Right atrium auricular region (tissue), 2 donors: Measurements from ENCODE around the gene RANGAP1. TPM values are rescaled to one million over a fixed set of nuclear protein-coding genes. Genes with fewer than 3 reads are reported as not detected.

ENCODE experiments used
- DNase-seq: peaks from one replicate; pipeline ENCODE4 v3.0.0-alpha.2; 2019; ENCODE audit warnings: low spot score
- H3K27ac ChIP-seq, 2 donors: fragments of 200-600 bp; sonication (generic); 1 replicate in 1 of 2; 2 replicates in 1 of 2; pipeline ENCODE4 v1.5.1; 2016 to 2019
- H3K27me3 ChIP-seq, 2 donors: fragments of 200-600 bp; sonication (generic); one replicate each; pipeline versions ENCODE4 v1.5.1 to v1.6.0; 2017 to 2019
- H3K36me3 ChIP-seq: fragments of 200-600 bp; sonication (generic); one replicate; pipeline ENCODE4 v1.5.1; 2016
- H3K4me1 ChIP-seq, 2 donors: fragments of 200-600 bp; sonication (generic); one replicate each; pipeline versions ENCODE4 v1.5.1 to v1.6.0; 2017 to 2019
- H3K4me3 ChIP-seq, 2 donors: fragments of 200-600 bp; sonication (generic); 1 replicate in 1 of 2; 2 replicates in 1 of 2; pipeline ENCODE4 v1.5.1; 2017 to 2019; ENCODE audit warnings: mild to moderate bottlenecking in 1 of 2, moderate library complexity in 1 of 2
- H3K9me3 ChIP-seq, 2 donors: fragments of 200-600 bp; sonication (generic); one replicate each; pipeline ENCODE4 v1.5.1; 2019
- CTCF ChIP-seq, 2 donors: fragments of 200-600 bp; sonication (generic); IDR thresholded peaks; one replicate each; pipeline ENCODE4 v1.5.1; 2019; ENCODE audit warnings: antibody characterized with exemption in 2 of 2
- total RNA-seq, 2 donors: library from RNA; depleted of rRNA; stranded (reverse); fragments of >200 nt; gene quantifications; one replicate each; pipeline ENCODE4 v1.1.0, GENCODE V29; 2016

Gene RANGAP1
- total RNA-seq, result 10 to 100 TPM; 22.3 to 33.3 TPM

- Histone ChIP-seq H3K9me3 (no peaks in the 10 kb centered on the region), H3K27ac (peak within 1 kb of the TSS; percentile 86 to 87), H3K27me3 (no peaks in the 10 kb centered on the region), H3K4me1 (peaks cover 0 to 14% of the 10 kb centered on the region in 2 donors), H3K4me3 (peak within 1 kb of the TSS; percentile 68 to 86), H3K36me3 (peaks cover 17% of the 10 kb centered on the region)
- DNase-seq, result peak; percentile 96
- TF ChIP-seq CTCF (IDR thresholded peaks at IDR 0.05), result peak in 1 of 2 donors; percentile 7
These were observed at the start of gene RANGAP1 for GRCh38 chr22:41285820-41286638. TSS of gene RANGAP1 (minus strand) at chr22:41286187. CDS start at chr22:41281044, 5,143 bp downstream.

GRCh38 chr22:41334951-41335635, 49.1 kb upstream of the RANGAP1 start:
- no peak overlapping the region for H3K4me3 ChIP-seq
- H3K36me3 ChIP-seq, result peaks cover 44% of the 10 kb centered on the region
- peak overlapping the region in 1 of 2 donors; percentile 44 for H3K27ac ChIP-seq
- no peaks in the 10 kb centered on the region for H3K27me3 ChIP-seq
- H3K4me1 ChIP-seq, result peaks cover 0 to 18% of the 10 kb centered on the region in 2 donors
- no peaks in the 10 kb centered on the region for H3K9me3 ChIP-seq
- no peak for TF ChIP-seq CTCF (IDR thresholded peaks at IDR 0.05)
- DNase-seq, result no peak

- no peak for DNase-seq
- Histone ChIP-seq H3K4me1 (peaks cover 0 to 18% of the 10 kb centered on the region in 2 donors), H3K9me3 (no peaks in the 10 kb centered on the region), H3K4me3 (no peak overlapping the region), H3K27ac (peak overlapping the region in 1 of 2 donors; percentile 44), H3K36me3 (peaks cover 44% of the 10 kb centered on the region), H3K27me3 (no peaks in the 10 kb centered on the region)
- no peak for TF ChIP-seq CTCF (IDR thresholded peaks at IDR 0.05)
These were observed 48.2 kb upstream of the RANGAP1 start for GRCh38 chr22:41334215-41334614.

GRCh38 chr22:41333806-41334205, 47.8 kb upstream of the RANGAP1 start:
- peaks cover 0 to 18% of the 10 kb centered on the region in 2 donors for H3K4me1 ChIP-seq
- H3K27me3 ChIP-seq, result no peaks in the 10 kb centered on the region
- H3K36me3 ChIP-seq, result peaks cover 40% of the 10 kb centered on the region
- H3K4me3 ChIP-seq, result no peak overlapping the region
- no peak for TF ChIP-seq CTCF (IDR thresholded peaks at IDR 0.05)
- peak overlapping the region in 1 of 2 donors; percentile 44 for H3K27ac ChIP-seq
- no peaks in the 10 kb centered on the region for H3K9me3 ChIP-seq
- DNase-seq, result no peak

GRCh38 chr22:41332217-41332939, 46.4 kb upstream of the RANGAP1 start:
- Histone ChIP-seq H3K27me3 (no peaks in the 10 kb centered on the region), H3K36me3 (peaks cover 51% of the 10 kb centered on the region), H3K4me1 (peaks cover 0 to 18% of the 10 kb centered on the region in 2 donors), H3K27ac (no peak overlapping the region), H3K4me3 (no peak overlapping the region), H3K9me3 (no peaks in the 10 kb centered on the region)
- TF ChIP-seq CTCF (IDR thresholded peaks at IDR 0.05), result no peak
- DNase-seq, result no peak
